ENCODE measurements around the gene MYLIP. TPM values are rescaled to one million over a fixed set of nuclear protein-coding genes. Genes with fewer than 3 reads are reported as not detected.
A peak's percentile ranks its signal among the peaks of the same experiment; 100 is the strongest.

The MYLIP gene
- total RNA-seq, 1 experiment from 2014 or later: 27.0 TPM

DNA sequence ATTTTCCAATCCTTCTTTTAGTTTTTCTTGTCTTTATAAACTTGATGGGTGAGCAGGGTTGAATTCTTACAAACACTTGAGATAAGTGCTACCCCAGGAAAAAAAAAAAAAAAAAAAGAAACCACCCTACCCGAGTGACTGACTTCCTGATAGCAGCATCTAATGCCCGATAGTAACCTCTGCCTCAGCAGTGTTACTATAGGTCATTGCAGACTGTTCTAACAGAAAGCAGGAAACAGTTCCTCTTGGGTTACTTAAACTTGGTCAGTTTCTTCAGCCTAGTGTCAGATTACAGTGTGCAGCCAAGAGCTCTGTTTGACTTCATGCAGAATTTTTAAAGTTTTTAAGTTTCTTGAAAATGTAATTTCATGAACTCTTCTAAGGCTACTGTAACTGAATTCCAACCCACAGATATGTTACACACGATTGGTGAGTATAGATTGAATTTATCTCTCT is 2.1 kb downstream of the MYLIP start:
- H3K4me2 ChIP-seq (ENCODE audit: insufficient read depth, insufficient read length, low read length): peak overlapping the region; percentile 74
- H2BK15ac ChIP-seq (ENCODE audit: low read depth, low read length): no peak overlapping the region
- no peak overlapping the region for H2BK5ac ChIP-seq (ENCODE audit: insufficient read length, low read length)
- no peak overlapping the region for H2BK120ac ChIP-seq (ENCODE audit: low read depth, low read length, poor library complexity, severe bottlenecking)
- H3K9me3 ChIP-seq (ENCODE audit: control insufficient read depth, low read depth, low read length): no peaks in the 10 kb centered on the region
- no peak overlapping the region for H3K27ac ChIP-seq (ENCODE audit: insufficient read length, low read depth, low read length)
- no peak overlapping the region for H3K9ac ChIP-seq (ENCODE audit: extremely low read depth, insufficient read length, low read length)
- H2BK12ac ChIP-seq (ENCODE audit: insufficient read length, low read depth, low read length): no peak overlapping the region
- no peaks in the 10 kb centered on the region for H3K79me1 ChIP-seq (ENCODE audit: insufficient read depth, low read depth, low read length, poor library complexity, severe bottlenecking)
- no peak for TF ChIP-seq CTCF (conservative IDR thresholded peaks at IDR 0.05)
- no peak overlapping the region for H3K23ac ChIP-seq (ENCODE audit: insufficient read length, low read depth, low read length)
- H3K4me1 Mint-ChIP-seq: peaks cover 37 to 42% of the 10 kb centered on the region in 2 experiments
- peak overlapping the region; percentile 85 to 96 (median 90); a peak in 6 of 7 replicates for H3K27ac Mint-ChIP-seq
- no peak overlapping the region for H2AFZ ChIP-seq (ENCODE audit: low read length)
- H3K23me2 ChIP-seq (ENCODE audit: insufficient read length, low read depth, low read length, poor library complexity, severe bottlenecking): peaks cover 12% of the 10 kb centered on the region
- H3T11ph ChIP-seq (ENCODE audit: low read length): no peak overlapping the region
- no peaks in the 10 kb centered on the region for H4K20me1 ChIP-seq (ENCODE audit: control insufficient read depth, insufficient read depth, insufficient read length)
- peaks cover 23 to 39% (median 29%) of the 10 kb centered on the region in 3 experiments for H3K36me3 Mint-ChIP-seq (ENCODE audit: insufficient read depth in 1 of 3, low read depth in 3 of 3)
- no peak overlapping the region for H4K8ac ChIP-seq (replicated peaks; ENCODE audit: insufficient read length, low read depth, low read length)
- H3K14ac ChIP-seq (ENCODE audit: insufficient read depth, low read length): no peak overlapping the region
- no peaks in the 10 kb centered on the region for H3K27me3 ChIP-seq (ENCODE audit: insufficient read depth, low read length)
- no peak overlapping the region for H2BK20ac ChIP-seq (ENCODE audit: low read depth, low read length, poor library complexity, severe bottlenecking)
- no peak overlapping the region for H3K56ac ChIP-seq (ENCODE audit: insufficient read length, low read depth, low read length)
- no peak overlapping the region for H3K18ac ChIP-seq (ENCODE audit: insufficient read length, low read depth, low read length)
- no peak overlapping the region for H4K91ac ChIP-seq (ENCODE audit: insufficient read length, low read depth, low read length)
- DNase-seq: no peak
- peaks cover 4% of the 10 kb centered on the region; the same call in 1 of the 2 replicates for H3K4me1 ChIP-seq (ENCODE audit: insufficient read depth, low read length)
- H3K9me3 Mint-ChIP-seq: peaks cover 0 to 2% of the 10 kb centered on the region in 2 experiments; a peak in 1 of 5 replicates
- no CpG with 5 or more reads among the region's 3 CpGs for WGBS (ENCODE audit: extremely low coverage, insufficient read length, low lambda C conversion rate)
- H2AK5ac ChIP-seq (ENCODE audit: insufficient read length, low read length): no peak overlapping the region
- no peak overlapping the region for H3K4ac ChIP-seq (ENCODE audit: low read depth, low read length)
- H3K4me3 Mint-ChIP-seq: peak overlapping the region; percentile 93 to 95
- H3K27me3 Mint-ChIP-seq (ENCODE audit: low read depth): peaks cover 6% of the 10 kb centered on the region
- H4K5ac ChIP-seq (ENCODE audit: insufficient read length, low read depth, low read length): no peak overlapping the region
- peaks cover 16% of the 10 kb centered on the region; the same call in 1 of the 2 replicates for H3K79me2 ChIP-seq (ENCODE audit: insufficient read depth, low read length)
